NCI-H460 (cell line): ENCODE data around the gene FAH. TPM values are rescaled to one million over a fixed set of nuclear protein-coding genes. Genes with fewer than 3 reads are reported as not detected.

Experiments
- DNase-seq: peaks from one replicate; pipeline ENCODE4 v3.0.0-alpha.2; 2016; ENCODE audit warnings: low read depth; ENCODE audit errors: extremely low read depth
- total RNA-seq: library from RNA; depleted of rRNA; stranded (reverse); fragments of >200 nt; shearing (Covaris generic); gene quantifications from 2 replicates; pipeline ENCODE4 v1.2.3, GENCODE V29; 2014

Gene FAH
- total RNA-seq, 1 experiment from 2014 or later: 16.0 TPM

DNA sequence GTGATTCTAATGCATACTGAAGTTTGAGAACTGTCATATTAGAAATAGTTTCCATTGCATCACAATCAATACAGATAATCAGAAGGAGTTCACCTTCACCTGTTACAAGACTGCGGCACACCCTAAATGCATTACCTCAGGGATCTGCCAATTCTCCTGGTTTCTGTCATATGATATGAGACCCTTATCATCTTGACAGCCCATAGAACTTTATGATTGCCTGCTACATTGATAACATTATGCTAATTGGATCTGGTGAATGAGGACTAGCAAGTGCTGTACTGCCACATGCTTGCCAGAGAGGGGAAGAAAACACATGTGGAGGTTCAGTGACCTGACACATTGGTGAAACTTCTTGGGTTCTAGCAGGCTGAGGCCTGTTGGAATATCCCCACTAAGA, 41.4 kb downstream of the FAH start:
- DNase-seq: no peak

DNA sequence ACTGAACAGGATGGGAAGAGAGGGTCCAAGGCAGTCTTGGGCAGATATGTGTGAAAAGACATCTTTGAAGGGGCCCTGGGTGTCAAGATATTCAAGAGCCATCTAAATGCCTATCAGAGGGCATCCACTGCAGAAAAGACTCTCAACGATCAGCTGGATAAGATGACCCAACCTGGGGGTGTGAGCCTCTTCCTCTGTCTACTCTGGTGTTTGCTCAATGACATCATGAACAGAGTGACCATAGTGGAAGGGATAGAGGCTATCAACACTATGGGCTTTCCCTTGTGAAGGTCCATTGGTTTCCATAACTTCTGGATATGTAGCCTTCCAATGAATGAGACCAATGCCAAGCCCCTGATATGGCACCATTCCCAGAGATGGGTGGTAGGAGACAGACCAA, 42.1 kb downstream of the FAH start:
- DNase-seq: no peak

DNA sequence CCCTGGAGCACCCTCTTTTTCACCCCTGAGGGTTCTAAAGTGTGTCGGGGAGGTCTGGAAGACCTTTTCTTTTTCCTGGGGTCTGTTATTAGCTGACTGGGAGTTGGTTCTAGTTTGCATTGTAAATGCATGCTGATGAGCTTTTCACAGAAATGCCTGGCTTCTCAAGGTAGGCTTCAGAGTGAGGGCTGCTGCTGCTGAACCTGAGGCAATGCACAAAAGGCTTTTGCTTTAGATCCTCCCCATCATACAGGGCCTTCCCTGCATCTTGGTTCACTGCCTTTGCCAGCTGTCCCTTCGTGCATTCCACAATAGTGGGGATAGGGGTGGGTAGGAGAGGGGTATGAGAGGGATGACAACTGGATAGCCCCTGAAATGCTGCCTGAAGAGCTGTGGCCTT, 46.6 kb downstream of the FAH start:
- no peak for DNase-seq

DNA sequence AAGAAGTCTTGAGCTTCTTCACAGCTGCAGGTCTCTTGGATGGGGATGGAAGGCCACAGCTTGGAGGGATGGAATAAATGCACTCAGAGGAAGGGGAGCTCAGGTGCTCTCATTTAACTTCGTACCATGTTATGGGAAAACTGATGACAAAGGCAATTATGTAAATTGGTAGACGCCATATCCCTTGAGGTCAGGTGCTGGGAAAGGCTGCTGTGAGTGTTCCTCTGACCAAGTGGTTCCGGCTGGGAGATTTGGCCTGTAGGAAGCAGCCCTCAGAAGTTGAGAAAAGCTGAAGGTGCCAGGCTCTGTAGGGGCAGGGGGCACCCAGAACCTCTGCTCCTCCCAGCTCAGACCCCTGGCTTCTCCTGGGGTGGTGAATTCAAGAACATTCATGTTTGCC, 47.1 kb downstream of the FAH start:
- DNase-seq: no peak

DNA sequence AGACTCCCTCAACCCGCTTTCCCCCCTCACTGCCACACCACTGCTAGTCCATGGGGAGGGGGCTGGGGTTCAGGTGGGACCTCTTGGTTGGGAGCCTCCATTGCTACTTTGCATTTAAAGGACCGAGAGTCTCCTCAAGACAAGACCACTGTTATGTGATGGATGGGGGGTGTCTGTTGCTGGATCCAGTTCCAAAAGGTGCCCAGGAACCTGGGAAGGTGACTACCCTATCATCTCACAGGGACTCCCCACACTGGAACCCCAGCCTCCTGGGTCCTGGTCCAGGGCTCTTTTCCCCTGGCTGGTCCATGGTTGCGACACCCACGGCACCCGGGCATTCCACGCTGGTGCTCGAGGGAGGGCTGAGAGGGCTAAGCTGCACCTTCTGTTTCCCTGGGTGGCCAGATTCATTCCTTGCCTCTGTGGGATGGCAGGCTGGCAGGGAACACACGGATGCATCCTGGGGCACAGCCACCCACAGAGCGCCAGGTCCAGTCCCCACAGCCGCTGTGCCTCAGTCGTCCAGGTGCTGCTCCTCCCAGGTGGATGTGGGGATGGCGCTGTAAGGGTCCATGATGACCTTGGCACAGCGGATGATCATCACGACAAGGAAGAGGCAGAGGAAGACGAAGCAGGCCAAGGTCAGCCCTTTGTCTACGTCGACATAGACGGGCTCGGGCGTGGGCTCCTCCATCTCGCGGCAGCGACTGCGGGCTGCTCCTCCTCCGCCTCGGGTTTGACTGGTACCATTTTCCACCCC, 48.6 kb downstream of the FAH start:
- DNase-seq: no peak

DNA sequence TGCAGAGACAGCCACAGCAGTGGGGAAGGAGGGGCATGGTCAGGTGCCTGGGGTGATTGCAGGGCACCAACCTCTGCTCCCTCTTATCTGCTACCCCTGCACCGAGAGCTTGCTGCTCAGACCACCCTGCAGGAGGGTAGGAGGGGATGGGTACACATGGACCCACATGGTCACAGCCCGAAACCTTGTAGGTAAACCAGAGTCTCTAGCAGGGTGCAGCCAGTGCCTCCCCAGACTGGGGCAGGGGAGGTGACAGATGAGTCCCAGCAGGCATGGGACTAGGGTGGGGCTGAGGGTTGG, 49.2 kb downstream of the FAH start:
- no peak for DNase-seq

DNA sequence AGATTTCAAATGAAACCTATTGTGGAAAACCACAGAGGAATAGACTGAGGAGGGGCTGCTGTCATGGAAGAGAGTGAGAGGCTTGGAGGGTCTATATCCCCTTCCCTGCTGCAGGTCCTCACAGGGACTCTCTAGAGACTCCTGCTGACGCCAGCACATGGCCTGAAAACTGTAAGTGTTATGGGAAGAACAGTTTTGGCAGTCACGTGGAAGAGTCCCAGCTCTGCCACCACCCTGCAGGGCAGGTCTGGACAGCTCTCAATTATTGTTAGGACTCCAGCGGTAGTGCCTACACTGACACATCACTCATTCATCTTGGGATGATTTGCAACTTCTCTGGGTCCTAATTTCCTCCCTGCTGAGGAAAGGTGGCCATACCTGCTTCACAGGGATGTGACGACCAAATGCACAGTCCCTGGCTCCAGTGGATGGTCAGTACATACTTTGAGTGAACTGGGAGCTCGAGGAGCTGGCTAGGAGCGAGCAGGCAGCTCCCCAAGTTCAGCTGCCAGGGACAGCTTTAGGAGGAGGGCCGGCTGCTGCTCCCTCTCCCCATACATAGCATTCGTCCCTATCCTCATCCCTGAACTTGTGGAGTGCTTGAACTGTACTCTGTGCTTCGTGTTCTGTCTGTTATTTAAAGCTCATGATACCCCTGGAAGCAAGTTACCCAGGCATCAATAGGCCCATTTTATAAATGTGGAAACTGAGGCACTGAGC, 50.0 kb downstream of the FAH start:
- no peak for DNase-seq

DNA sequence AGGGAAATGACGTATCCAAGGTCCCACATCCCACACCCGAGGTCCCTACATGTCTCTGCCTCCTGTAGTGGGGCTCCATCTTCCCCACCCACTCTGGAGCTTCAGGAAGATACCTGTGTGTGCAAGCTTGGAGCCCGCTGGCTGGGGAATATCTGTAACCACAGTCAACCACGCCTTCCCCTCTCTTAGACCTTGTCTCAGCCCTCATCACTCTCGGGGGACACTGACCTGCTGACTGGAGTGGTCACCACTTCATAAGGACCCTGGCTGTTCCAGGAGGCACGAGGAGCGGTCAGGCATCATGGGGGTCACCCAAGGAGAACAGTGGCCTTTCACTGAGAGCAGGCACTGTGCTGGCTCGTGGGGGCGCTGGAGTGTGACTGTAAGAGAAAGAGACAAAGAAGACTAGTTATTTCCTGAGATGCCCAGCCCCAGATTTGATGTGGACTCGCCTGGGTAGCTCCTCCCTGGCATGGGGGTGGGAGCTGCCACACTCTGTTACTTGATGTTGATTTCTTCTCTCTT, 50.6 kb downstream of the FAH start:
- DNase-seq: no peak

DNA sequence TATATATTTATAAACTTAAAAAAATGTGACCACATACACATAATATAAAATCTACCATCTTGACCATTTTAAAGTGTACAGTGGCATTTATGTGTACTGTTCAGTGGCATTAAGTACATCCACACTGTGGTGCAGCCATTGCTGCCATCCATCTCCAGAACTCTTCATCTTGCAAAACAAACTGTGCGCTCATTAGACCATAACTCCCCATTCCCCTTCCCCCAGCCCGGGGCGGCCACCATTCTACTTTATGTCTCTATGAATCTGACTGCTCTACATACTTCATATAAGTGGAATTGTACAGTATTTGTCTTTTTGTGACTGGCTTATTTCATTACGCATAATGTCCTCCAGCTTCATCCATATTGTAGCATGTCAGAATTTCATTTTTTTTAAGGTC, 51.4 kb downstream of the FAH start:
- no peak for DNase-seq

DNA sequence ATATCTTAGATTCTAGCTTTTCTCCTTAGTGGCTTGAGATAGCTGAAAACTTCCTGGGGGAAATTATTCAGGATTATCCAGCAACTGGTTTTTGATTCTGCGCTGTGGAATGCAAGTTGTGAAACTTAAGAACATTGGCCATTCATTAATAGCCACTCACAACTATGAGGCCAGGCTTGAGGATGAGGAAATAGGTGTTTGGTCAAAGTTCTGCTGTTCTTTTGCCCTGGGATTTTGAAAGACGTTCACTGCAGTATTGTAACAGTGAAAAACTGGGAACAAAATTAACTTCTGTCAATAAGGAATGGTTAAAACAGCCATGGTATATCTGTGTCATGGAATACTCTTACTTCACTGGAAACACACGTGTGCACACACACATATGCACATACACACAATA, 55.1 kb downstream of the FAH start:
- no peak for DNase-seq

DNA sequence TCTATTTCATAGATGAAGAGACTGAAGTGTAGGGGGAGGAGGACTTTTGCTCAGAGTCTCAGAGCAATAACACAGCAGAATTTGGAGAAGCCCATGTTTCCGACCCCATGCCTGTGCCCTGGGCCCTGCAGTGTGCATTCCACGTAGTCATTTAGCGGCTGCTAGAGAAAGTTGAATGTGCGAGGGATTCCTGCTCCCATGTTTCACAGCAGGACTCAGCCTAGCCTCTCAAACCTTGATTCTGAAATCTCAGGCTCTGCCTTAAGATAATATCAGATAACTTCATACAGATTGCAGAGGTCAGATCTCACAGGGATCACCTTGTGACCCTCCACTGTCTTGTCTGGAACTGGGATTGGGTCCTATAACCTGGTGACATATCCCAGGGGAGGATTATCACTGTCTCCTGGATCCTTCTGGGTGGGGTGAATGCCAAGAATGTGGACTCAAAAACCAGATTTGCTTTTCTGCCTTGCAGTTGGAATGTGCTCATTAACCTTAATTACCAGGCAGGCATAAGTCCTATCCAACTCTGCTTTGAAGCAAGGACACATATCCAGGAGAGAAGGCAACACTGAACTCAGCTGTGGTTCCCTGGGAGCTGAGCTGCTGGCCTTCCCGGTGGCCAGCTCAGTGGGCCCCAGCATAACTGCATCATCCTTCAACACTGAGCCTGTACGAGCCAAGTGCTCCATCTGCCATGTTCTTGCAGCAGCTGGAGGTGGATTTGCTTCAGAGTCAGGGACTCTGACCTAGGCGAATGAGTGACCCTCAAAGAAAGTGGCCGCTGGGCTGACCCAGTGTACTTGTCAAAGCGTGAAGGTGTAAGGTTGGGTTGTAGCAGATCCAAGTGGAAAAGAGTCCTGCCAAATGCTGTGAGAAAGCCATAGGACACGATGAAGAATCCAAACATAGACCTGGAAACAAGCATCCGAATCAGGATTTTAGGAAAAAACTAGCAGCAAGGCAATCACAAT, 56.2 kb downstream of the FAH start:
- no peak for DNase-seq

DNA sequence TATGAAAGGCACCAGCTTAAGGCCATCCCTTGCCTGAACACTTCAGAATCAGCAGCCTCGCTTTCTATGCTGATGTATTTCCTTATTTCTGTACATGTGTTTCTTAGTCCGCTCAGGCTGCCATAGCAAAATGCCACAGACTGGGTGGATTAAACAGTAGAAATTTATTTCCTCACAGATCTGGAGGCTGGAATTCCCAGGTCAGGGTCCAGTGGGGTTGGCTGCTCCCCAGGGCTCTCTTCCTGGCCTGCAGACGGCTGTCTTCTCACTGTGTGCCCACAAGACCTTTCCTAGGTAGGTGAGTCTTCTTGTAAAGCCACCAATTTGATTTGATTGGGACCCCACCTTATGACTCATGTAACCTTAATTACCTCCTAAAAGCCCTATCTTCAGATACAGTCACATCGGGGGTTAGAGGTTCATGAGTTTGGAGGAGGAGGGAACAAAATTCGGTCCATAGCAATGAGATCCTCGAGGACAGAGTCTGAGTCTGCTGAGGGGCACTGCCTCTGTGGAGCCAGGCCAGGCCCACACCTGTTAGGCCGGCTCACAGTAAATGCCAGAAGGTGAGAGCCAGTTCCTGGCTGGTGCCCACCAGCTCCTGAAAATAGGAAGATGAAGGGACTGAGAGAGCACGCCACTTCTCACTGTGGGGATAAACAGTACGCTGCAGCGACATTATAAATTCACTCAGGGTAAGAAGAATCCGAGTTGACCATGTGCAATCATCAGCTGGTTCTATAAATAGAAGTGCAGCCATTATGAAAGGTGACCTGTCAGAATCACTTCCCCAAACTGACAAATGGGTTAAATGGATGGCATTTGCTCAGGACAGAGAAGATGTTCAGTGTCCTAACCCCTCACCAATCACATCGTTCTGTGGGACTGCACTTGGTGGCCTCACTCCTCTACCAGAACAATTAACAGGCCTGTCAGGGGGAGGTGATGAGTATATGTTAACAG, 58.1 kb downstream of the FAH start:
- DNase-seq: no peak

DNA sequence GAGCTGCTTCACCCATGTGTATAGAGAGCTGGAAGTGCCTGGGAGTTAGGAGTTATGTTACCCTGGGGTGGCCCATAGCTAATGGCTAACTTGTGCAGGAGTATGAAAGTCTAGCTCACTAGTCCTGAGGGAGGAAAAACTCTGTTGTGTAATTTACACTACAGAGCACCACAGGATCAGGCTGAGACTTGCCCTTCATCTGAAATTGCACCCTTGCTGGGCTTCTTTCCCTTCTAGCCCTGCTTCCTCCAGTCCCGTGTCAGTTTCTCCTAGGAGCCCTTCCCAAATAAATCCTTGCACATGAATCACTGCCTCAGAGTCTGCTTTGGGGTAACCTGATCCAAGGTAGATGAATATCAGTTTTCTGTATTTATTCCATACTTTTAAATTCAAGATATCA, 59.2 kb downstream of the FAH start:
- DNase-seq: no peak

DNA sequence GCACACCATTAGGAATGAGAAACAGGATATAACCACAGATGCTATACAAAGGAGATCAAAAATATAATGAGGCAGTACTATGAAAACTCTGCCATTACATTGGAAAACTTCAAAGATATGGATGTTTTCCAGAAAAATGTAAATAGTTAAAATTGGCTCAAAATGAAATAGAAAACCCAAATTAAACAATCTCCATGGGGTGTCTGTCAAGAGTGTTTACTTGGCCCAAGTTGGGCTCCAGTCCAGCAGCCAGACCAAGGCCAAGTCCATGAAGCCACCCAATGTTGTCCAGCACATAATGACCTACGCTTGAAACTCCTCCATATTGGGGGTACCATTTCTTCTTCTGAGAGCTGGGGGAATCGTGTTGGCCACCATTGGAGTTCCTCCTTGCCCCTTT, 62.1 kb downstream of the FAH start:
- DNase-seq: no peak

DNA sequence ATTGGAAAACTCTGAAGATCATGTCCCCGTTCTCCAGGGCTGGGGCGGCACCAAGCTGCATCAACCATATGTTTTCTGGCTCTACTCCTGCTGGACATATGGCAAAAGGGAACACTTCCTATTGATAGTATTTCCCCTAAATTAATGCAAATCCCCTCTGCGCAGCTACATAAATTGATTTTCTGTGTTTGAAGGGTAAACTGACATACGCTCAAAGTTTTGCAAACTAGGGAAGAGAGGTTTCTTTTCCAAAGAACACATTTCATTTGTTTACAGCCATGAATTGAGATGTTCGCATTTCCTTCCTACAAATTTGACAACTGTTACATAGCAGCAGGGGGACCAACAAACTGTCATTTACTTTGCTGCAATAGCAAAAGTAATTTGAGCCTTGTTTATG, 63.3 kb downstream of the FAH start:
- no peak for DNase-seq

DNA sequence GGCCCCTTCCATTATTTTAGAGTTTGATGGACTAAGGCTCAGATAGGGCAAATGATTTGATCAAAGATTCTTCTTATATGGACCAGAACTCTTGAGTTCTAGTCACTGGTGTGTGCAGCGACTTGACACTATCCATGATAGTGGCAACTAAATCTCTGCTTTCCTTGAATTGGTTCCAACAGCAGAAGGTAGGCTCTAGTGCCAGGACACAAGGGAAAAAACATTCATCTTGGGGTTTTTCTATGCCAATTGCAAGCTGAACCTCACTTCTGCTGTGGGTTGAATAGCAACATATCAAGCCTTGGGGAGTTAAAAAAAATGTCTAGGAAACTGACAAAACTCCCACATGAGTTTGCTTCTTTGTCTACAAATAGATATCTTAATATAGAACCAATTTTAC, 64.1 kb downstream of the FAH start:
- DNase-seq: no peak

DNA sequence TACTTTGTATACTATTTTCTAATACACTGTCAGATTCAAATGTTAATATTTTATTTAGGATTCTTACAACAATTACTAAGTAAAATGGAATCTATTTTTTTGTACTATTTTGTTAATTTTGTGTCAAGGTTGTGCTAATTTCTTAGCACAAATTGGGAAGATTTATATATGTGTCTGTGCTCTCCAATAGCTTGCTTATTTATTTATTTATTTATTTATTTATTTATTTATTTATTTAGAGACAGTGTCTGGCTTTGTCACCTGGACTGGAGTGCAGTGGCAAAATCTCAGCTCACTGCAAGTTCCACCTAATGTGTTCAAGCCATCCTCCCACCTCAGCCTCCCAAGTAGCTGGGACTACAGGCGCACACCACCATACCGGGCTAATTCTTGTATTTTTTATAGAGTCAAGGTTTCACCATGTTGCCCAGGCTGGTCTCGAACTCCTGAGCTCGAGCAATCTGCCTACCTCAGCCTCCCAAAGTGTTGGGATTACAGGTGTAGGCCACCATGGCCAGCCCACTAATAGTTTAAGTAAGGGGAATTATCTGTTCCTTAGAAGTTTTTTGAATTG, 64.6 kb downstream of the FAH start:
- DNase-seq: no peak

DNA sequence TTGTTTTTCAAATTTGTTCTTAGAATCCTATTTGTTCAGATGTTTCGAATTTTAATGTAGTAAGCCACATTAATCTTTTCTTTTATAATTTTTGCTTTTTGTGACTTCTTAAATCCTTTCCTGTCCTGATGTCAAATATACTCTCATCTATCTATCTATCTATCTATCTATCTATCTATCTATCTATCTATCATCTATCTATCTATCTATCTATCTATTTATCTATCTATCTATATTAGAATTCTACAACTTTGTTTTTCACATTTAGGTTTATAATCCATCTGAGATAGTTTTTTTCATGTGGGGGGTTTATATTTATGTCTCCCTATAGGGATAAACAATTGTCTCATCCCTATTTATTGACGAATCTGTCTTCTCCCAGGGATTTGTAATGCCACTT, 67.2 kb downstream of the FAH start:
- no peak for DNase-seq

DNA sequence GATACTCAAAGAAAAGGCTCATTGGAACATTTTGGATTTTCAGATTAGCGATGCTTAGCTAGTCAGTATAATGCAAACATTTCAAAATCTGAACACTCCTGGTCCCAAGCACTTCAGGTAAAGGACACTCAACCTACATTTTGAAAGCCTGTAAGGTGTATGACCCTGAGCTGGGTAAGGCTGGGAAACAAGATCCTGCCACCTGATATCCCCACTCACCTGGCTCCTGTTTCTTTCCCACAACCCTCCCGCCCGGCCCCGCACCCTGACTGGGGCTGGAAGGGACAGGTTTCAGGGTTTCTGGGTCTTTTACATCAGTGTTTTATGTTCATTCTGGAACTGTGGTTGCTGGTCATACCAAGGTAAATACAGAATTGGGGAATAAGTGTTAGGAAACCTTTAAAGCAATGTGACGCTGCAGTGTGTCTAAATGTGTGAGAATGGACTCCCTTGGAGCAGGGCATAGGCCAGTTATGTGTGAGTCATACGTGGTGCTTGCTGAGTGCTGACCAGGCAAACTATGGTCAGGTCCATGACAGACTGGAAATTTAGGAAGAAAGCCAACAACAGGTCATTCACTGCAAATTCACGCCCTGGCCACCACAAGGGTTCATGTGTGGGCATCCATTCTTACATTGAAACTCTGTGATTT, 76.3 kb downstream of the FAH start:
- no peak for DNase-seq
